RWPE1 (cell line): ENCODE results near the gene ARHGAP22.

Source experiments
- CTCF ChIA-PET: fragments of 350-600 bp; sonication (Branson Sonifier 250); formaldehyde crosslinking; extraction: SDS; loops from one replicate; lab custom pipeline; 2021; lab: Yijun Ruan, JAX
- POLR2A ChIA-PET: fragments of 400-600 bp; formaldehyde crosslinking; extraction: SDS; loops from one replicate; lab custom pipeline; 2020; ENCODE audit warnings: antibody characterized with exemption; ENCODE audit not compliant: low non-redundant PET; lab: Yijun Ruan, JAX
- DNase-seq: peaks from one replicate; pipeline ENCODE4 v3.0.0; 2012; ENCODE audit warnings: low spot score
- H3K27ac ChIP-seq: fragments of 450-650 bp; 2 replicates; pipeline ENCODE4 v1.5.1; 2017
- TF ChIP-seq, protein P1 (sequence below): fragments of 450-650 bp; conservative IDR thresholded peaks from 2 replicates; pipeline ENCODE4 v1.5.1; 2017; ENCODE audit warnings: low read depth, mild to moderate bottlenecking

The ARHGAP22 gene

DNA sequence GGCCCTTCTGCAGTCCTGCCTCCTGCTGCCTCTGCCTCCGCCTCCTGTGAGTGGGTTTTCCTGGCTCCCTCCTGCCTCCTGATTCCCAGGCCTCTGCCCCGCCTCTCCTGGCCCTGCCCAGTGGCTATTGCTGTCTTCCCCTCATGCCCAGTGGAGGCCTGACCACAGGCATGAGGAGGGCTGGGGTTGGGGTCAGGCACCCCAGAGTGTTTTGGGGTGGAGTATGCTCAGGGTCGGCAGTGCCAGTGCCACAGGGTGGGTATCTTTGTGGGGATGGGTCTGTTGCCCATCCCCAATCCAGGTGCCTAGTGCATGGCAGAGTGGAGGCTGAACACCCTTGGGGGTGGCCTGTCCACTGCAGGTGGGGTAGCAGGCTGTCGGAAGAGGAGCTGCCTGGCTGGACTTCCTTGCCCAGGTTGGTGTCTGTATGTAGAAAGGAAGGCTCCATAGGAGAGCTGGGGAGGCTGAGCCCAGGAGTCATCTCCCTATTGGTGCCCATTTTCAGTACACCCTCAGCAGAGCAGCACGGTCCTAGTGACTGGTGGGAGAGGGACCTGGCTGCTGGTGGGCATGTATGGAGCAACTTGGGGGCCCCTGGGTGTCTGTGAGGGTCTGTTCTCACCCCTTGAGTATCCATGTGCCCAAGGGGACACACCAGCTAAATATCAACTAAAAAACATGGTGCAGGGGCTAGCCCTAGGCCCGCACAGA lies 62.2 kb downstream of the ARHGAP22 start:
- TF ChIP-seq, protein P1, sequence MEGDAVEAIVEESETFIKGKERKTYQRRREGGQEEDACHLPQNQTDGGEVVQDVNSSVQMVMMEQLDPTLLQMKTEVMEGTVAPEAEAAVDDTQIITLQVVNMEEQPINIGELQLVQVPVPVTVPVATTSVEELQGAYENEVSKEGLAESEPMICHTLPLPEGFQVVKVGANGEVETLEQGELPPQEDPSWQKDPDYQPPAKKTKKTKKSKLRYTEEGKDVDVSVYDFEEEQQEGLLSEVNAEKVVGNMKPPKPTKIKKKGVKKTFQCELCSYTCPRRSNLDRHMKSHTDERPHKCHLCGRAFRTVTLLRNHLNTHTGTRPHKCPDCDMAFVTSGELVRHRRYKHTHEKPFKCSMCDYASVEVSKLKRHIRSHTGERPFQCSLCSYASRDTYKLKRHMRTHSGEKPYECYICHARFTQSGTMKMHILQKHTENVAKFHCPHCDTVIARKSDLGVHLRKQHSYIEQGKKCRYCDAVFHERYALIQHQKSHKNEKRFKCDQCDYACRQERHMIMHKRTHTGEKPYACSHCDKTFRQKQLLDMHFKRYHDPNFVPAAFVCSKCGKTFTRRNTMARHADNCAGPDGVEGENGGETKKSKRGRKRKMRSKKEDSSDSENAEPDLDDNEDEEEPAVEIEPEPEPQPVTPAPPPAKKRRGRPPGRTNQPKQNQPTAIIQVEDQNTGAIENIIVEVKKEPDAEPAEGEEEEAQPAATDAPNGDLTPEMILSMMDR, result no peak
- DNase-seq, result no peak
- ChIA-PET POLR2A (no interaction called here), CTCF (interaction anchor here (1.0 kb wide), 1 partner anchor 116 kb away, joined by 4 read pairs; no protein-coding TSS in a partner anchor)
- H3K27ac ChIP-seq, result no peak overlapping the region

DNA sequence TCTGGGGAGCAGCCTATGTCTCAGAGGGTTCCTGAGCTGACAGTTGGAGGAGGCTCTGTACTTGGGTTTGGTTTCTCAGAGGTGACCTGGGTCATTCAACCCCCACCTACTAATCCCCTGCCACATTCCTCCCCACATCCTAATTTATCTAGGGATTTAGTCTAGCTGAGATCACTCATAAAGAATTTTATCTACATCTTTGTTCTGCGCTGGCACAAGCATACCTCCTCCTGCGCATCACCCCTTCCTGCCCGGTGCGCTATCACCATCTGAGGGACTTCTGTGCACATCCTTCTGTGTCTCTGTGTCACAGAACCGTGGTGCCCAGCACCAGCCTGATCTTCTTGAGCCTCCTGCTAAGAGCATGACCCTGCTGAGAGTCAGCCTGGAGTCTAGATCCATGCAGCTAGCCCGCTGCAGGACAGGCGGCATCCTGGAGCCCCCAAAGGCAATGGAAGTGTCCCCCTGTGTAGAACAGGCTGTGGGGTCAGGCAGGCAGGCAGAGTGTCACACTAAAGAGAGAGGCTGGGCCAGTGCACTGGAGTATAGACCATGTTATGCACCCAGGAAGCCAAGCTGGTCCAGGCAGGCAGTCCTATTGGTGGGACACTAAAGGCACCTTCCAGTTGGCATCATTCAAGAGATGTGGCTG lies 63.6 kb downstream of the ARHGAP22 start:
- CTCF ChIA-PET, result interaction anchor here (1.0 kb wide), 1 partner anchor 117 kb away, joined by 4 read pairs; no protein-coding TSS in a partner anchor
- POLR2A ChIA-PET, result no interaction called here
- DNase-seq, result no peak
- H3K27ac ChIP-seq, result no peak overlapping the region
- TF ChIP-seq, protein P1, result no peak

DNA sequence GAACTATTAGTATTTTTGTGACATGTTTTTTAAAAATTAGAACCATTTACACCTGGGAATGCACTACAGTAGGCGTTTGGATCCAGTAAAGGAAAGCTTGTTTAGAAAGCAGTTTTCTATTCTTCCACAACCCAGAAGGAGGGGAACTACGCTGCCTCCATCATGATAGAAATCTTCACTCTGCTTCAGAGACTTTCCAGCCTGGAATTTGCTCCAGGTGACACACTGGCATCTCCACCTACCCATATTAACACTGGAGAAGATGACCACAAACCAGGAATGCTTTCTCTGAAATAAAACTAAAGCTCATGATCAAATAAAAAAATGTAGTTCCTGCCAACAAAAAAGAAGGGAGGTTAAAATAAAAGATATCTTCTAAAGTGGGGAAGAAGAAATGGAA lies 66.3 kb downstream of the ARHGAP22 start:
- TF ChIP-seq, protein P1, result no peak
- no peak overlapping the region for H3K27ac ChIP-seq
- ChIA-PET POLR2A (no interaction called here), CTCF (interaction anchor here (1.1 kb wide), 1 partner anchor 118 kb away, joined by 4 read pairs; no protein-coding TSS in a partner anchor)
- no peak for DNase-seq

DNA sequence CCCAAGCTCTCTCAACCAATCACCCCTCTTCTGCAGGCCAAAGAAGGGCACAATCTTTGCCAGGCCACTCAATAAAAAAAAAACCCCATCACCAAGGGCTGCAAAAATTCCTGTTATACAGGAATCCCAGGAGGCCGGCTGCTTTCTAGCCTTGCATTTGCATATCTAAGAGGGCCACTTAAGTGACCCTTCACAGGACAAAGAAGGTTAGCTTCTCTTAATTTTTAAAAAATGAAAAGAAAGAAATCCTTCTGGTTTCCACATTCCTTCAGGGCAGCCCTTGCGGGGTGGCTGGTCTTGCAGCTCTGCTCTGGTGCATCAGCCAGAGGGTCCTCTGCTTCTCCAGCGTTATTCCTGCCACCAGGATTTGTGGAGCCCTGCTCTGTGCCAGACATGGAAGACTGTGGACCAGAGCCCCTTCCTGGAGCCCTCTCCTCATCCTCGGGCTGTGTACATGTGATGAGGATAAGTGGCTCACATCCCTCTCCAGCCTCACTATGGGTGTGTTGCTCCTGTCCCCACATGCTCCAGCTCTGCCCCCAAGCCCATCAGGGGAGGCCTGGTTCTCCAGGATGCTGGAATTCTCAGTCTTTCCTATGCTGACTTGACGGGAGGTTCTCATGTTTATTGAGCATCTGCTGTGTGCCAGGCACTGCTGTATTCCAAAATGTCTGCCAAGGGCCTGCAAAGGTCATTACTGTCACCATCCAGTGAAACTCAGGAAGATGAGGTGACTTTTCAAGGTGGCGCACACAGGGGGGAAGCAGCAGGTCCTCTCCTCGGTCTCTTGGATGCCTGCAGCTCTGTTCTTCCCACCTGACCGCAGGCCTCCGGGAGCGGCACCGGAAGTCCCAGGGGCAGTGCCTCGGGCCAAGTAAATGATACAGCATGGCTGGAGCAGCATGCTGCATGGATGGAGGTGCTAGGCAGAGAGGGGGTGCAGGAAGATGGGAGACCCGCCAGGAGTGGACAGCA lies 67.7 kb downstream of the ARHGAP22 start:
- POLR2A ChIA-PET, result no interaction called here
- TF ChIP-seq, protein P1, result no peak
- CTCF ChIA-PET, result interaction anchor here (0.6 to 1.1 kb wide), 2 partner anchors 119 to 625 kb away, joined by 4 to 7 read pairs; no protein-coding TSS in a partner anchor
- no peak for DNase-seq
- no peak overlapping the region for H3K27ac ChIP-seq

DNA sequence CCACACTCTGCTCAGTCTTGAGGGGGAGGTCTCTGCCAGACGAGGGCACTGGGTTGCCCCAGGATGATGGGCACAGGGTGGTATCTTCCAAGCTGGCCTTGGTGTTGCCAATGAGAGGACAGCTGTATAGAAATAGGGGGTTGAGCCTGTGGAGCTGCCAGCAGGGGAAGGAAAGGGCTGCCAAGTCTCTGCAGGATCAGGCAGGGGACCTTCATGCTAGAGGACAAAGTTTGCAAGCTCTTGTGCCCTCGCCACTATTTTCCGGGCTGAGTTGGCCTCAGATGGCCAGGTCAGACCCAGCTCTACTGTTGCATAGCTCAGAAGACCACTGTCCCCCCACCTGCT lies 68.7 kb downstream of the ARHGAP22 start:
- ChIA-PET POLR2A (no interaction called here), CTCF (interaction anchor here (1.1 kb wide), 1 partner anchor 8 kb away, joined by 5 read pairs; no protein-coding TSS in a partner anchor)

More for the DNA sequence above, 68.7 kb downstream of the ARHGAP22 start:
- no peak overlapping the region for H3K27ac ChIP-seq
- TF ChIP-seq, protein P1, result no peak
- no peak for DNase-seq
